Kidney epithelial cell (primary cell): ENCODE results near the gene CDH9. TPM values are rescaled to one million over a fixed set of nuclear protein-coding genes. Genes with fewer than 3 reads are reported as not detected.

Source experiments
- DNase-seq: peaks from one replicate; pipeline ENCODE4 v3.0.0-alpha.2; 2010; ENCODE audit warnings: low read depth
- H3K27me3 ChIP-seq: 2 replicates; pipeline ENCODE4 v1.6.0; 2011; ENCODE audit warnings: low read length; ENCODE audit not compliant: control insufficient read depth, insufficient read depth
- H3K36me3 ChIP-seq: 2 replicates; pipeline ENCODE4 v1.5.1; 2011; ENCODE audit warnings: low read length; ENCODE audit not compliant: control insufficient read depth, insufficient read depth
- H3K4me3 ChIP-seq: 2 replicates; pipeline ENCODE4 v1.5.1; 2011; ENCODE audit warnings: low read depth, mild to moderate bottlenecking, control low read depth, low read length
- total RNA-seq: library from RNA; depleted of rRNA; stranded (reverse); fragments of >200 nt; gene quantifications from 2 replicates; pipeline ENCODE4 v1.2.3, GENCODE V29; 2015
- TF ChIP-seq, protein P1 (sequence below): IDR thresholded peaks from 2 replicates; pipeline ENCODE4 v1.5.1; 2011; ENCODE audit warnings: mild to moderate bottlenecking, moderate library complexity, low read length, control low read depth, inconsistent platforms; ENCODE audit not compliant: insufficient read depth, poor library complexity, severe bottlenecking

The CDH9 gene
- total RNA-seq, 1 donor from 2014 or later = not detected

DNA sequence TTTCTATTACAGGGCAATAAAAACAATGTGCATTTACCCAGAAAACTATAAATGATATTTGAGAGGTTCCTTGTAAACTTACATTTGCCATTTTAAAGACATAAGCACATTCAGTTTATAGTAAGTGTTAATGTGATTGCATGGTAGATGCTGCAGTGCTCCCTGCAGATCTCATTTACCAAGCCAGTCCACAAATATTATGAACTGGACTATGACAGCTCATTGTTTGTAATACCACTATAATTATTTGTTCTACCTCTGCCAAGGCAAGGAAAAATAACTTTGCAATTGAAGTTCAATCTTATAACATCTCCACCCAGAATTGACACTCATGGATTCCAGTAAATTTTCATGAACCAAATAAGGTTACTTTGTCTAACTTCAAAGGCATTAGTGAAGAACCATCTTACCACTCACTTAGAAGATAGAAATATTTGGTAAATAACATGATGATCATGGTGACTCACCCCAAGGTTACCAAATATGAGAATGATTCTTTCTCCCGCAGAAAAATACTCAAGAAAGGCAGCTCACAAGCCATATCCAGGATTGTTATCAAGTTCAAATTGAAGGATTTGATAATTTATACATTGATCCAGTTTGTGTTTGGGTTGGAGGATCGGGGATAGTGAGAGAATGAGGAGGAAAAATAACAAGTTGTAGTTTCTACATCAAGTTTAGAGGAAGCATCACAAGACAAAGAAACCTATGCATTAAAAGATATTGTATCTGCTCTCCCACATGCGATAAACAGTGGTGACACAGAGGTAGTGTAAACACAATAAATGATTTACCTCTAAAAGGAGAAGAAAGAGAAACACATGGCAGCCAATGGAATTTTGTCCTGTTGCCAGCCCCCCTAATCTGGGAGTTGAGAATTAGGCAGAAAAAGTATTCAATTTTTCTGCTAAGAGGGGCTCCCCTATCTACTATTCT is 29.5 kb downstream of the CDH9 start:
- Histone ChIP-seq H3K36me3 (no peaks in the 10 kb centered on the region), H3K27me3 (no peaks in the 10 kb centered on the region), H3K4me3 (no peak overlapping the region)
- no peak for DNase-seq
- TF ChIP-seq, protein P1, sequence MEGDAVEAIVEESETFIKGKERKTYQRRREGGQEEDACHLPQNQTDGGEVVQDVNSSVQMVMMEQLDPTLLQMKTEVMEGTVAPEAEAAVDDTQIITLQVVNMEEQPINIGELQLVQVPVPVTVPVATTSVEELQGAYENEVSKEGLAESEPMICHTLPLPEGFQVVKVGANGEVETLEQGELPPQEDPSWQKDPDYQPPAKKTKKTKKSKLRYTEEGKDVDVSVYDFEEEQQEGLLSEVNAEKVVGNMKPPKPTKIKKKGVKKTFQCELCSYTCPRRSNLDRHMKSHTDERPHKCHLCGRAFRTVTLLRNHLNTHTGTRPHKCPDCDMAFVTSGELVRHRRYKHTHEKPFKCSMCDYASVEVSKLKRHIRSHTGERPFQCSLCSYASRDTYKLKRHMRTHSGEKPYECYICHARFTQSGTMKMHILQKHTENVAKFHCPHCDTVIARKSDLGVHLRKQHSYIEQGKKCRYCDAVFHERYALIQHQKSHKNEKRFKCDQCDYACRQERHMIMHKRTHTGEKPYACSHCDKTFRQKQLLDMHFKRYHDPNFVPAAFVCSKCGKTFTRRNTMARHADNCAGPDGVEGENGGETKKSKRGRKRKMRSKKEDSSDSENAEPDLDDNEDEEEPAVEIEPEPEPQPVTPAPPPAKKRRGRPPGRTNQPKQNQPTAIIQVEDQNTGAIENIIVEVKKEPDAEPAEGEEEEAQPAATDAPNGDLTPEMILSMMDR = no peak

DNA sequence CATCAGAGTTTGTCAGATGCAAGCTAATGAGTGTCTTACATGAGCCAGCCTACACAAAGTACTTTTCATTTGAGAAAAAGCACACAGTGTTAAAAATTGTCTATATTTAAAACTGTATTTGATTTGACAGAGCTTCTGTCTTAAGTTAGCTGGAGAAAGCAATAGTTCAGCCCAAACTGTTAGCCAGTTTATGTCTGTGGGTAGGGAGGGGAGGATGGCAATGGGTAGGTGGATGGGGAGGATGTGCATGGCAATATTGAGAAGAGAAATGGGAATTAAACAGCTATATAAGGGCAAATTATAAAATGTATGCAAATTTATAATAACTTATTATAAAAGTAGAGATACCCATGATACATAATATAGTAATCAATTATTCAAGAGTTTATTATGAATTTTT is 31.3 kb downstream of the CDH9 start:
- no peak overlapping the region for H3K4me3 ChIP-seq
- no peaks in the 10 kb centered on the region for H3K27me3 ChIP-seq
- no peak for DNase-seq
- no peaks in the 10 kb centered on the region for H3K36me3 ChIP-seq
- TF ChIP-seq, protein P1 = no peak

DNA sequence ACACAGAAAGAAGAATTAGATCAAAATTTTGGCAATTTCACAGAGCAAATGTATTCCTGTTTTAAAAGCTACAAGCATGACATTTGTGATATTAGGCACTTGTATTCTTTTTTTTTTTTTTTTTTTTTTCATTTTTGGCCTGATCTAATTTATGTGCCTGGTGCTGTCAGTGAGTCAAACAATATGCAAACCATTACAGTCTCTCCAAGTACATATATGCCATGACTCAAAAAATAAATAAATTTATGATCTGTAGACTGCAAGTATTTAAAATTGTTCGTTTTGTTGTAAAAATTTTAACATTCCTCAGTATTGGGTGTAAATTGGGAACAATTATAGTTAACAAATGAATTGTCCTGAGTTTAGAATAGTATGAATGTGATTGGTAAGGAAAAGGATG is 51.4 kb downstream of the CDH9 start:
- TF ChIP-seq, protein P1 = no peak
- Histone ChIP-seq H3K27me3 (no peaks in the 10 kb centered on the region), H3K36me3 (no peaks in the 10 kb centered on the region), H3K4me3 (no peak overlapping the region)
- DNase-seq = no peak

DNA sequence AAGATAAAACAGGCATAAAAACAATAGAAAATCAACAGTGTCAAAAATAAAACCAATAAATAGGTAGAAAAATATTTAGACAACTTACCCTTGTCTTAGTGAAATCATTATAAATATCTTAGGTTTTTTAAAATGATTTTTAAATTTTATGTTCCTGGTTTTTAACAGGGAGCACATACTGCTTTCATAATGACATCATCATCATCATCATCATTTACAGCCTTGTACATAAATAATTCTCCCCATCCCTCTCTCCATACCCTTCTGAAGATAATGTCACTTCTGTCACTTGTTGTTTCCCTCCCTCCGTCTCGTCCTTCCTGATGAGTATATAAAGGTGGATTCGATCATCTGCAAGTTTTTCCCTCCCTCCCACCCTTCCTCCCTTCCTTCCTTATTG is 56.6 kb downstream of the CDH9 start:
- H3K36me3 ChIP-seq = no peaks in the 10 kb centered on the region
- no peaks in the 10 kb centered on the region for H3K27me3 ChIP-seq
- DNase-seq = no peak
- TF ChIP-seq, protein P1 = no peak
- no peak overlapping the region for H3K4me3 ChIP-seq

DNA sequence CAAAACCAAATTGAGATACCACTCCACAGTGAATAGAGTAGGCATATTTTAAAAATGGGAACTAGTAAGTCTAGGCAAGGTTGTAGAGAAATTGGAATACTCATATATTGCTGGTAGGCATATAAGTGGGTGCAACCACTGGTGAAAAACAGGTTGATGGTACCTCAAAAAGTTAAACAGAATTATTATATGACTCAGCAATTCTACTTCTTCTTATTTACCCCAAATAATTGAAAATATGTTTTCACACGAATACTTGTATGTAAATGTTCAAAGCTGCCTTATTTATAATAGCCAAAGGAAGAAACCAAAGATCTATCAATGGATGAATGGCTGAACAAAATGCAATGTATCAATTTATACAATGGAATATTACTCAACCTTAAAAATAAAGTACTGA is 79.1 kb downstream of the CDH9 start:
- TF ChIP-seq, protein P1 = no peak
- Histone ChIP-seq H3K36me3 (no peaks in the 10 kb centered on the region), H3K27me3 (no peaks in the 10 kb centered on the region), H3K4me3 (no peak overlapping the region)
- DNase-seq = no peak

DNA sequence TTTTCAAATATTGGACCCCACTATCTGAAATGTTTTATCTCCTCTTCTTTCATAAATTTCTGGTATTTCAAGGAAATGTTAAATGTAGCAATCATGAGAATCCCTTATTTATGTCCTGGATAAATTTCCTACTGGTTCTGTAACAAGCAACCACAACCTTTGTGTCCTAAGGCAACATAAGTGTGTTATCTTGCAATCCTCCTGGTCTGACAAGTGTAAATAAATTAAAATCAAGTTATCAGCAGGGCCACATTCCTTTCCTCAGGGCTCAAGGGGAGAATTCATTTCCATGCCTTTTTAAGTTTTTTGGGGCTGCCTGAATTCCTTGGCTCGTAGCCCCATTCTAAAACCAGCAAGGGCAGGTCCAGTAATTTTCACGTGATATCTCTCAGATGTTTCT is 83.2 kb downstream of the CDH9 start:
- TF ChIP-seq, protein P1 = no peak
- Histone ChIP-seq H3K4me3 (no peak overlapping the region), H3K36me3 (no peaks in the 10 kb centered on the region), H3K27me3 (no peaks in the 10 kb centered on the region)
- DNase-seq = no peak
